HepG2 (cell line): ENCODE data around the gene EFEMP2. TPM values are rescaled to one million over a fixed set of nuclear protein-coding genes. Genes with fewer than 3 reads are reported as not detected.

Experiments
- ATF7-NPFF ChIP-seq: sonication (generic); formaldehyde crosslinking; IDR thresholded peaks from 2 replicates; pipeline ENCODE4 v1.8.1; 2023; ENCODE audit warnings: mild to moderate bottlenecking, low read depth, missing genetic modification reagents, moderate library complexity
- BCL6 ChIP-seq: IDR thresholded peaks from 2 replicates; pipeline ENCODE4 v1.6.1; 2016; ENCODE audit warnings: missing genetic modification reagents, missing compliant biosample characterization
- EZH2 ChIP-seq: conservative IDR thresholded peaks from 2 replicates; pipeline ENCODE4 v1.6.1; 2012; ENCODE audit warnings: mild to moderate bottlenecking, low read depth, low read length, moderate library complexity
- GLMP ChIP-seq: sonication (generic); formaldehyde crosslinking; IDR thresholded peaks from 2 replicates; pipeline ENCODE4 v1.9.0; 2021; ENCODE audit warnings: missing genetic modification reagents, mild to moderate bottlenecking, borderline replicate concordance
- HBP1 ChIP-seq: IDR thresholded peaks from 2 replicates; pipeline ENCODE4 v1.6.1; 2016; ENCODE audit warnings: low read depth, control low read depth
- HMGXB3 ChIP-seq: sonication (generic); formaldehyde crosslinking; IDR thresholded peaks from 2 replicates; pipeline ENCODE4 v1.4.0; 2020; ENCODE audit warnings: missing genetic modification reagents, borderline replicate concordance
- KDM1A ChIP-seq: IDR thresholded peaks from 2 replicates; pipeline ENCODE4 v1.6.1; 2016; ENCODE audit warnings: missing compliant biosample characterization
- KDM5A ChIP-seq: fragments of 200-600 bp; sonication (generic); IDR thresholded peaks from 2 replicates; pipeline ENCODE4 v1.7.0; 2018; ENCODE audit warnings: antibody characterized with exemption, mild to moderate bottlenecking, low read length, borderline replicate concordance
- MBNL3 ChIP-seq: fragments of 250-450 bp; sonication (Bioruptor Pico); conservative IDR thresholded peaks from 2 replicates; pipeline ENCODE4 v1.8.0; 2022; ENCODE audit warnings: mild to moderate bottlenecking, inconsistent platforms
- NCOA1 ChIP-seq: sonication (generic); formaldehyde crosslinking; IDR thresholded peaks from 2 replicates; pipeline ENCODE4 v1.9.0; 2021; ENCODE audit warnings: missing genetic modification reagents
- PBX2 ChIP-seq: IDR thresholded peaks from 2 replicates; pipeline ENCODE4 v1.6.1; 2016; ENCODE audit warnings: control low read depth
- RFX1 ChIP-seq: fragments of 450-650 bp; IDR thresholded peaks from 2 replicates; pipeline ENCODE4 v1.6.1; 2017
- SMAD1 ChIP-seq: sonication (generic); formaldehyde crosslinking; IDR thresholded peaks from 2 replicates; pipeline ENCODE4 v1.4.0; 2020; ENCODE audit warnings: missing genetic modification reagents, low read depth, mild to moderate bottlenecking, borderline replicate concordance
- SRY ChIP-seq: sonication (generic); formaldehyde crosslinking; IDR thresholded peaks from 2 replicates; pipeline ENCODE4 v1.8.0; 2022; ENCODE audit warnings: mild to moderate bottlenecking, missing genetic modification reagents
- ZMAT5 ChIP-seq: sonication (generic); formaldehyde crosslinking; IDR thresholded peaks from 2 replicates; pipeline ENCODE4 v1.5.0; 2020; ENCODE audit warnings: mild to moderate bottlenecking, low read depth, missing genetic modification reagents, borderline replicate concordance
- ZNF224 ChIP-seq: sonication (generic); formaldehyde crosslinking; IDR thresholded peaks from 2 replicates; pipeline ENCODE4 v1.5.0; 2020; ENCODE audit warnings: mild to moderate bottlenecking, missing genetic modification reagents
- ZNF331 ChIP-seq: sonication (generic); formaldehyde crosslinking; IDR thresholded peaks from 2 replicates; pipeline ENCODE4 v1.4.0; 2020; ENCODE audit warnings: missing genetic modification reagents
- ZNF382 ChIP-seq: sonication (generic); formaldehyde crosslinking; IDR thresholded peaks from 2 replicates; pipeline ENCODE4 v1.5.0; 2020; ENCODE audit warnings: missing genetic modification reagents, mild to moderate bottlenecking, borderline replicate concordance
- ZNF432 ChIP-seq: sonication (generic); formaldehyde crosslinking; IDR thresholded peaks from 2 replicates; pipeline ENCODE4 v1.5.0; 2020; ENCODE audit warnings: missing genetic modification reagents, mild to moderate bottlenecking, borderline replicate concordance
- ZNF546 ChIP-seq: sonication (generic); formaldehyde crosslinking; conservative IDR thresholded peaks from 2 replicates; pipeline ENCODE4 v1.8.1; 2023; ENCODE audit warnings: mild to moderate bottlenecking, missing genetic modification reagents
- ZNF567 ChIP-seq: sonication (generic); formaldehyde crosslinking; IDR thresholded peaks from 2 replicates; pipeline ENCODE4 v1.8.1; 2023; ENCODE audit warnings: mild to moderate bottlenecking, missing genetic modification reagents, borderline replicate concordance
- ZNF766 ChIP-seq: sonication (generic); formaldehyde crosslinking; IDR thresholded peaks from 2 replicates; pipeline ENCODE4 v1.5.0; 2020; ENCODE audit warnings: missing genetic modification reagents, borderline replicate concordance
- polyA plus RNA-seq, 8 experiments: library from polyadenylated mRNA; depleted of rRNA in 3 of 8; stranded (reverse) in 7 of 8; unstranded in 1 of 8; fragments of >200 nt; fragmentation: Illumina TruSeq in 4 of 8; extraction: Trizol in 4 of 8; gene quantifications; 2 replicates each; pipeline versions ENCODE4 v1.2.1 to v1.2.3, GENCODE V29; 2011 to 2016; ENCODE audit warnings: low read depth in 4 of 8, missing spikeins in 1 of 8, mixed read lengths in 1 of 8; ENCODE audit not compliant: insufficient read depth in 1 of 8
- total RNA-seq, 5 experiments: library from RNA; depleted of rRNA; stranded (reverse); fragments of >200 nt; fragmentation: Illumina TruSeq; extraction: Trizol; gene quantifications; 2 replicates each; pipeline ENCODE4 v1.2.3, GENCODE V29; 2016; ENCODE audit warnings: low read depth in 1 of 5

The EFEMP2 gene
- total and polyA plus RNA-seq, 2 of the 13 experiments (the other 11 are each of a cell fraction or from before 2014, with no cell fraction given): 7.4 to 29.7 TPM

GRCh38 chr11:65888163-65888814 is 15.7 kb upstream of the EFEMP2 start, which contains the start of gene FIBP (continued):
- TF ChIP-seq HBP1 (CRISPR knock-in tag) (peak; percentile 89), NCOA1 (CRISPR knock-in tag) (0 out of 2 replicates have a peak, but pooled peaks have one; percentile 37), ZNF766 (no peak), SRY (CRISPR knock-in tag) (0 out of 2 replicates have a peak, but pooled peaks have one; percentile 49), ATF7-NPFF (CRISPR knock-in tag) (peak; percentile 83), ZMAT5 (no peak), ZNF432 (CRISPR knock-in tag) (no peak), PBX2 (CRISPR knock-in tag) (no peak), ZNF331 (CRISPR knock-in tag) (peak; percentile 43; the same call in 1 of the 2 replicates), GLMP (no peak), MBNL3 (no peak), ZNF546 (0 out of 2 replicates have a peak, but pooled peaks have one; percentile 32), BCL6 (CRISPR knock-in tag) (peak; percentile 35; the same call in 1 of the 2 replicates), ZNF224 (CRISPR knock-in tag) (peak; percentile 61; the same call in 1 of the 2 replicates), HMGXB3 (CRISPR knock-in tag) (peak; percentile 19; the same call in 1 of the 2 replicates), ZNF382 (CRISPR knock-in tag) (no peak), ZNF567 (CRISPR knock-in tag) (0 out of 2 replicates have a peak, but pooled peaks have one; percentile 77), EZH2 (no peak), KDM5A (peak; percentile 24; the same call in 1 of the 2 replicates), RFX1 (no peak), KDM1A (CRISPR knock-in tag) (no peak), SMAD1 (CRISPR knock-in tag) (peak; percentile 76; the same call in 1 of the 2 replicates)
